IPS-15b (cell line): ENCODE data around the gene GLP2R.

ENCODE experiments used
- H3K27me3 ChIP-seq: one replicate; pipeline ENCODE4 v1.6.1; 2013; ENCODE audit warnings: low read length; ENCODE audit not compliant: control insufficient read depth, insufficient read depth
- H3K36me3 ChIP-seq: one replicate; pipeline ENCODE4 v1.6.1; 2013; ENCODE audit warnings: low read length; ENCODE audit not compliant: control insufficient read depth, insufficient read depth
- H3K4me1 ChIP-seq: one replicate; pipeline ENCODE4 v1.6.1; 2013; ENCODE audit warnings: mild to moderate bottlenecking, low read length; ENCODE audit not compliant: control insufficient read depth, insufficient read depth
- H3K4me3 ChIP-seq: one replicate; pipeline ENCODE4 v1.5.1; 2013; ENCODE audit warnings: low read depth, low read length
- H3K9ac ChIP-seq: one replicate; pipeline ENCODE4 v1.6.1; 2013; ENCODE audit warnings: low read depth, mild to moderate bottlenecking, low read length
- H3K9me3 ChIP-seq: one replicate; pipeline ENCODE4 v1.6.1; 2013; ENCODE audit warnings: mild to moderate bottlenecking, low read length; ENCODE audit not compliant: control insufficient read depth, insufficient read depth

The GLP2R gene

DNA sequence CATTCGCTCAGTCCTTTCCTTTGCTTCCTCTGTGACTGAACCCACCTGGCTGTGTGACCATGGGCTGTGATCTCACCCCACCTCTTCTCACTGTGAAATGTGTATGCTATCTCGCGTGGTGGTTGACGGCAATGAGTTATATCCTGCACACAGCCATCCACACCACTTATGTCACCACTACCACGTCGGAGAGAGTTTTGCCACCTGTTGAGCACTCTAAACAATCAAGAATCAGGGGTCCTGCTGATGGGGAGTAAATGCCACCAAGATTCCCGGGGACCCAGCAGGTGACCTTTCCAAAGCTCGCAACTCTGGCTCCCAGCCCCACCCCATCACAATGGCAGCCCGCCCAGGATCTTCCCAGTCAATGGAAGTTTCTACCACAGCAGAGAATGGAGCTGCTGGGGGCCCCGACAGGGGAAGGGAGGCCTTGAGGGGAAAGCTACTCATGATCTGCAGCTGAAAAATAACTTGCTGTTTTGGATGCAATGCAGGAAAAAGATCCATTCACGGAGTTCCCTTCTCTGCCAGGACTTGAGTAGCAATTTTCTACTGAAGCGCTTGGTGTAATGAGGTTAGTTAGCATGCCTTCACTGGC is 105.5 kb downstream of the GLP2R start:
- Histone ChIP-seq H3K9me3 (no peaks in the 10 kb centered on the region), H3K4me3 (no peak overlapping the region), H3K36me3 (no peaks in the 10 kb centered on the region), H3K27me3 (no peaks in the 10 kb centered on the region), H3K9ac (no peak overlapping the region), H3K4me1 (no peaks in the 10 kb centered on the region)

DNA sequence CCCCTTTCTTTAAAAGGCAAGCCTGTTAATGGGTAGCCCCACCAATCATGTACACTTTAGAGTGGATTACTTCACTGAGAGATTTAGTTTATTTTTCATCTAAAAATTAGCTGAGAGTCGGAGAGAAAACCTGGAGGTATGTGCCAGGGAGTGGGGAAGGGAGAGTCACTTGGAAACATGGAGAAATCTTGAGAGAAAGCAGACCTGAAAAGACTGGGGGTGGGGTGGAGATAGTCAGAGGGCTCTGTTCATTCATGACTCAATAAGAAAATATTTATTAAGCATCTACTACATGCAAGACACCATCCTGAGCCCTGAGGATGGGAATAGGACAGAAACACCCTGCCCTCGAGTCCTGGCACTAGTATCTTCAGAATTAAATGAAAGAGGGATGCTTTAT is 106.8 kb downstream of the GLP2R start:
- Histone ChIP-seq H3K4me1 (no peaks in the 10 kb centered on the region), H3K4me3 (no peak overlapping the region), H3K27me3 (no peaks in the 10 kb centered on the region), H3K9ac (no peak overlapping the region), H3K36me3 (no peaks in the 10 kb centered on the region), H3K9me3 (no peaks in the 10 kb centered on the region)

DNA sequence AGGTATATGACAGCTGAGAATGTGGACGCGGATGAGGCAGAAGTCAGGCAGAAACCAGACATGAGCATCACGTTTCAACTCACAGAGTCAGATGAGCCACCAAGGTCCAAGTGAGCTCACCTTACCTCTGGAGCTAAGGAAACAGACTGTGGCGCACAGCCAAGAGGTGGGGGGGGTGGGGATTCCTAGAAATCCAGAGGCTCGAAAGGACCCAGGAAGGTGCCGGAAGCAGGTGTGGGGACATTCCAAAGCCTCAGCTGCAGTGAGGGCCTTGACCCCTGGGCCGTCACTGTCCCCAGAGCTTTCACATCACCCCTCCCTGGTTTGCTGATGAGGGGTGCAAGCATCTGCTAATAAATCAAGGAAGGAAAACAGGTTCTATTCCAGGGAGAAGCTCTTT is 108.6 kb downstream of the GLP2R start:
- H3K9me3 ChIP-seq = no peaks in the 10 kb centered on the region
- H3K4me1 ChIP-seq = no peaks in the 10 kb centered on the region
- H3K27me3 ChIP-seq = no peaks in the 10 kb centered on the region
- H3K9ac ChIP-seq = no peak overlapping the region
- no peak overlapping the region for H3K4me3 ChIP-seq
- H3K36me3 ChIP-seq = no peaks in the 10 kb centered on the region

DNA sequence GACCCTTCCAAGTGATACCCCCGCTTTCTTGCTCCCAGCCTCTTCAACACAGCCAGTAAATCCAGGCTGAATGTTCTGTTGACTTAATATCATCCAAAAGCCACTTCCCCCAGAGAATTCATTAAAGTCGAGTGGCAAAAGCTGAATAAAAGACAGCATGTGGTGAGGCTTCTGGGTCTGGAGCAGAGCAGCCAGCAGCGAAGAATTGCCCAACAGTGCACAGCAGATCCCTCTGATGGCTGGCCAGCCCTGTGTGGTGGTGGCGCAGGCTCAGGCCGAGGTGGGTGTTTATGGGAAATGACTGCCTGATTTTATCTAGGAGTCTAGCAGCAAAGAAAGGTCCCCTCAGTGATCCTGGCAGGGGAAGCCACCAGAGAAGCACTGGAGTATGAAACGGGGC is 109.7 kb downstream of the GLP2R start:
- H3K9me3 ChIP-seq = no peaks in the 10 kb centered on the region
- H3K4me3 ChIP-seq = no peak overlapping the region
- no peaks in the 10 kb centered on the region for H3K4me1 ChIP-seq
- no peaks in the 10 kb centered on the region for H3K27me3 ChIP-seq
- H3K9ac ChIP-seq = no peak overlapping the region
- no peaks in the 10 kb centered on the region for H3K36me3 ChIP-seq

DNA sequence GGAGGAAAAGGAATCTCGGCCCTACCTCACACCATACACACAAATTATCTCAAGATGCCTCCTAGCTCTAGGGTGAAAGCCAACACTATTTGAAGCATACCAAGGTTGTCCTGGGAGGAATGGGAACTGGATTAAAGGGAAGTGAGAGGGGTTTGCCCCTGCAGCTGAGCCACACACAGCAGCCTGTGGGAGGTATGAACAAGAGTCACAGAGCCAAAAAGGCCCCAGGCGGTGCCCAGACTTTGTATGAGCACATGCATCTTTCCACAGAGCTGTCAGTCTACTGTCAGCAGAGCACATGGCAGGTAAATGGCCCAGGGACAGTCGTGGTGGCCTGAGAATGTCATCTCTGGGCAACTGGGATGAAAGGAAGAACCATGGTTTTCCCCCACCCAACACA is 110.4 kb downstream of the GLP2R start:
- Histone ChIP-seq H3K9ac (no peak overlapping the region), H3K9me3 (no peaks in the 10 kb centered on the region), H3K4me3 (no peak overlapping the region), H3K27me3 (no peaks in the 10 kb centered on the region), H3K4me1 (no peaks in the 10 kb centered on the region), H3K36me3 (no peaks in the 10 kb centered on the region)

DNA sequence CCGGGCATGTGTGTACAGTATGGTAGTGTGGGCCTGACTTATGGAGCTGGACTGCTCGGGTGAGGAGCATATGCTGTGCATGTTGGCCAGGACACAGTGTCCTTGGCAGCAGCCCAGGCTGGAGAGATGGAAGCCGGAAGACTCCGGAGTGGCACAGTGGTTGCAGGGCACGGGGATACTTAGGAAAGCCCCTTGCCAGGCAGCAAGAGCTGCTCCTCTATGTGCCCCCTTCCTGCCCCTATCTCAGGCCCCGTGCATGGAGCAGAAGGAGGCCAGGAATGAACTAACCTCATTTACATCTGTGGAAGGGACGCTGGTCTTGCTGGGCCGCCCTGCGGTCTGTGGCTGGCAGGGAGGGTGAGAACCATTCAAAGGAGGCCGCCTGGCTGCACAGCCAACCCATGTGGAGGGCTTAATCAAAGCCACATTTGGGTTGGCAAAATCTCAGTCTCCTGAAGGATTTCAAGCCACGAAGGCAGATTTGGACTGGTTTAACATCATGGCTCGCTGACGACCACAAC is 111.6 kb downstream of the GLP2R start:
- H3K4me1 ChIP-seq = no peaks in the 10 kb centered on the region
- no peaks in the 10 kb centered on the region for H3K9me3 ChIP-seq
- H3K4me3 ChIP-seq = no peak overlapping the region
- no peak overlapping the region for H3K9ac ChIP-seq
- no peaks in the 10 kb centered on the region for H3K27me3 ChIP-seq
- no peaks in the 10 kb centered on the region for H3K36me3 ChIP-seq

DNA sequence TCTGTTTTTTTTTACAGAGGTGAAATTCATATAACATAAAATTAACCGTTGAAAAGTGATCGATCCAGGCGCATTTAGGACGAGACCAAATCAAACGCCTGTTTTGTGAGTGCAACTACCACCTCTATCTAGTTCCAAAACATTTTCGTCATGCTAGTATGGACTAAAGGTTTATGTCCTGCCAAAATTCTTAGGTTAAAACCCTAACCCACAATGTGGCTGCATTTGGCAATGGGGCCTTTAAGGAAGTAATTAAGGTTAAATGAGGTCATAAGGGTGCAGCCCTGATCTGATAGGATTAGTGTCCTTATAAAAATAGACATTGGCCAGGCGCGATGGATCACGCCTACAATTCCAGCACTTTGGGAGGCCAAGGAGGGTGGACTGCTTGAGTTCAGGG is 112.2 kb downstream of the GLP2R start:
- no peak overlapping the region for H3K9ac ChIP-seq

DNA sequence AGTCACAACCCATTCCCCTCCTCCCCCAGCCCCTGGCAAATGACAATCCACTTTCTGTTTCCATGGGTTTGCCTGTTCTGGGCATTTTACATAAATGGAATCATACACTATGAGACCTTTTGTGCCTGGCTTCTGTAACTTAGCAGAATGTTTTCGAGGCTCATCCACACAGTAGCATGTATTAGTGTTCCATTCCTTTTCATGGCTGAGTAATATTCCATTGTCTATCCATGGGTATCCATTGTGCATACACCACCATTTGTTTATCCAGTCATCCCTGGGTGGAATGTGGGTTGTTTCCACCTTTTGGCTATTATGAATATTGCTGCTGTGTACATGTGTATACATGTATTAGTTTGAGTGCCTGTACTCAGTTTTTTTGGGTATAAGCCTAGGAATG is 113.0 kb downstream of the GLP2R start:
- no peaks in the 10 kb centered on the region for H3K9me3 ChIP-seq
- no peaks in the 10 kb centered on the region for H3K27me3 ChIP-seq

More for the DNA sequence above, 112.2 kb downstream of the GLP2R start:
- Histone ChIP-seq H3K27me3 (no peaks in the 10 kb centered on the region), H3K4me3 (no peak overlapping the region), H3K9me3 (no peaks in the 10 kb centered on the region), H3K4me1 (no peaks in the 10 kb centered on the region), H3K36me3 (no peaks in the 10 kb centered on the region)

DNA sequence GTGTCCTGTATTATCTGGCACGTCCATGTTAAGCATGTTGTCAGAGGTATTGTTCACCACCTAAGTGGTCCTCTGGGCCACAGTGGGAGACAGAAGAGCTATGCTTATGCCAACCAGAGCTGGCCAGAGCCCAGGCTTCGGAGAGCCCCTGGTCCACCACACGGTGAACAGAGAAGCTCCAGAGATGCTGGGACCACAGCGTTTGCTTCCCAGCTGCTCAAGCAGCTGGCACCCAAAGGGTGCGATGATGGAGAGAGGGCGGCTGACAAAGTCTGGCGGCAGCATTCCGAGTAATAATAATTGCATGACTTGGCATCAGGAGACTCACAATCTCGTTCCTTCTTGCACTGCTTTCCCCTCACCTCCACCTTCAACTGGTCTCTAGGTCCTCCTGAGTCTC is 115.1 kb downstream of the GLP2R start:
- no peaks in the 10 kb centered on the region for H3K9me3 ChIP-seq

More for the DNA sequence above, 113.0 kb downstream of the GLP2R start:
- H3K36me3 ChIP-seq = no peaks in the 10 kb centered on the region
- no peak overlapping the region for H3K4me3 ChIP-seq
- no peaks in the 10 kb centered on the region for H3K4me1 ChIP-seq
- no peak overlapping the region for H3K9ac ChIP-seq

DNA sequence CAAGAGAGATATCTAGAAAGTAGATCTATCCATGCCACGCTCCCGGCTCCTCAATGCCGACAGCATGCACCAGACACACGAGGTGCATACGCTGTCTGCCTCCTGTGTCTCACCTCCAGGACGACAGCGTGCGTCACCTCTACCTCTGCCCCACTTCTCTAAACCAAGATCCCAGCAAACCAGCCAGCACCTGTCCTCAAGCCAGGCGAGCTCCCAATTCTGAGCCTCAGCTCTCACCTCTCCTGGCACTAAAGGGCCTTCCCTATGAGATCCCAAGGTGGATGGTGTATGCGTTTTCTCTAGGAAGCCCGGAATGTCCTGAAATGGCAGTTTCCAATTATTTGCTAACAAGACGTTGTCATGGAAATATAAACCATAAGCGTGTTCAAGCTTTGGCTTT is 115.6 kb downstream of the GLP2R start:
- H3K9me3 ChIP-seq = no peaks in the 10 kb centered on the region
- H3K4me1 ChIP-seq = no peaks in the 10 kb centered on the region

More for the DNA sequence above, 115.1 kb downstream of the GLP2R start:
- Histone ChIP-seq H3K27me3 (no peaks in the 10 kb centered on the region), H3K4me3 (no peak overlapping the region), H3K4me1 (no peaks in the 10 kb centered on the region), H3K9ac (no peak overlapping the region), H3K36me3 (no peaks in the 10 kb centered on the region)

More for the DNA sequence above, 115.6 kb downstream of the GLP2R start:
- Histone ChIP-seq H3K36me3 (no peaks in the 10 kb centered on the region), H3K27me3 (no peaks in the 10 kb centered on the region), H3K4me3 (no peak overlapping the region), H3K9ac (no peak overlapping the region)
